Stimulated activated CD8-positive, alpha-beta memory T cell treated with anti-CD3 and anti-CD28 coated beads, Interleukin-7, amount 100 ng/mL, for 4 hours (primary cell): ENCODE data around the gene MAGI1.

Source experiments
- DNase-seq, 2 donors: peaks; one replicate each; pipeline ENCODE4 v3.0.0-alpha.2; 2020; ENCODE audit warnings: low read depth in 2 of 2

MAGI1 gene

GRCh38 chr3:65716071-65716751 lies 322.5 kb downstream of the MAGI1 start:
- no peak for DNase-seq

GRCh38 chr3:65714134-65714533 lies 324.6 kb downstream of the MAGI1 start:
- DNase-seq = no peak

- no peak for DNase-seq
Measured at GRCh38 chr3:65713016-65713415, 325.7 kb downstream of the MAGI1 start.

DNA sequence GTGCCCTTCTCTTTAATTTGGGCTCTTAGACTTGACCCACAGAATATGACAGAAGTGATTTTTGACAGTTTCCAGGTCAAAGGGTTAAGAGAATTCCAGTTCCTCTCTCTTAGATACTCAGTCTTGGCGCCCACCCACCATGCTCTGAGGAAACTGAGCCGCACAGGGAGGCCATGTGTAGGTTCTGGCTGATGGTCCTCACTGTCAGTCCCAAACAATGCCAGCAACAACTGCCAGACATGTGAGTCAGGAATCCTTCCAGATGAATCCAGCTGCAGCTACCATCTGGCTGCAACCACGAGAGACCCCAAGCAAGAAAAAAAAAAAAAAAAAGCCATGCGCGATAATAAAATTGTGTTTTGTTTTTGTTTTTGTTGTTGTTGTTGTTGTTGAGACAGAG lies 326.6 kb downstream of the MAGI1 start:
- DNase-seq = no peak

- DNase-seq = no peak
Measured at GRCh38 chr3:65706776-65707568, 331.7 kb downstream of the MAGI1 start.

DNA sequence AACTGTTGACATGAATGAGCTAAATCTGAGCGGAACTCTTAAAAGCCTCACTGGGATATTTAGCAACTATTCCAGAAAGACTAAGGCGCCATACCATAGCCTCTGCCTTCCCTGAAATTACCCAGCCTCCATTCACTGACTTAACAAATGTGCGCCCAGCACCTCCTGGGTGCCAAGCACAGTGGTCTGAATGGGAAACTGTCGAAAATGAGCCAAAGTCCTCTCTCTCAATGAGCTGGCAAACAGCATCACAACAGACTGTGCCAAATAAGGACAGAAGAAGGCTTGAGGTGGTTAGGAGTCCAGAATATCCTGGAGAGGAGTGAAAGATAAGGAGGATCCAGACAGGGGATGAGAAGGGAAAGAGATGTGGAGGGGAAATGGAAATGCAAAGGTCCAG lies 332.4 kb downstream of the MAGI1 start:
- DNase-seq = no peak

DNA sequence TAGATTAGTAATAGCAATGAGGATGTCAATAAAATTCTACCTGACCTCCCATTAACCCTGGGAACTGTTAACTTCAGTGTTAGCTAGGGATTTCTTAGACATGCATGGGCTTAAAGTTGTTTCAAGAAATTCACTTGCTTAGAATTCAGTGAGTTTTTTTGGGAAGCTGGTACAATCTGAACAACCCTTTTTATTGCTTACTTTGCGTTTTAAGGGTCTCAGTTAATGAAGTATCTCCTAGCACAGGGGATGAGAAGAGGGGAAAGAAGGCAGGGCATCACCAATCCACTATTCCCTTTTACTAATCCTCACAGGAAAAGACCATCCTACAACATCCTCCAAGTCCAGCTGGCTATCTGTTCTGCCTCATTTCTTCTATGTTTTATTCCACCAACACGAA lies 334.9 kb downstream of the MAGI1 start:
- no peak for DNase-seq

DNA sequence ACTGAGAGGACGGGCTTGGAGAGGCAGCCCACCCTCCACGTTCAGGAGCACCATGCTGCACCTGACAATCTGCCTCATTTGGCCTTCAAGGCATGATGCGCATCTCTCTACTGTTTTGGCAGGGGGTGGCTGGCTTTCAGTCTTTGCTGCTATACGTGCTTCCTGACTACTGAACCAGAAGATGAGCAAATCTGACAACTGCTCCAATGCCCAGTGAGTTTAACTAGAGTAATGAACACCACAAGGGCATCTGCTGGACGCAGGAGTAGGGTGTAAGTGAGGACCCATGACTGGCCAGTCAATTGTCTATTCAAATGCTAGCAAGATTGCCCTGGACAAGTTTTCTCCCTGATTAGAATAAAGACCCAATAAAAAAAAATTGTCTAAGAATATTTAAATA lies 335.7 kb downstream of the MAGI1 start:
- no peak for DNase-seq

GRCh38 chr3:65702202-65702601 lies 336.5 kb downstream of the MAGI1 start:
- no peak for DNase-seq

GRCh38 chr3:65701516-65701915 lies 337.2 kb downstream of the MAGI1 start:
- no peak for DNase-seq

DNA sequence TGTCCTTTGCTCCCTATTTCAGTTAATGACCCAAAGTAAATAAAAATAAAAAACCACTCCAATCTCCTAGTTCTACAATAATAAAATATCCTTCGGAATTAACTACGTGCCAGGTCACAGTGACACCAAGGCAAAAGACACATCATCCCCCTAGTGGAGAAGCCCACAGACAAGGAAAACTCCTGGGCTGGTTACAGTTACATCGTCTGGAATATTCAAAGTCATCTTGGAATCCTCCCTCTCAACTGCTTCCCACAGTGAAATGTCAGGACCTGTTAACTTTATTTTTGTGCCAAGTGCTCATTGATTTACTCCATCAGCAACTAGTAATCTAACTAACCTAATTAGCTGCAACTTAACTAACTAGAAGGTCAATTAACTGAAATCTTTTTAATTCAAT lies 349.3 kb downstream of the MAGI1 start:
- DNase-seq = no peak

- no peak for DNase-seq
Measured at GRCh38 chr3:65687741-65688140, 351.0 kb downstream of the MAGI1 start.

GRCh38 chr3:65685621-65686235 lies 353.0 kb downstream of the MAGI1 start:
- DNase-seq = no peak

- no peak for DNase-seq
Measured at GRCh38 chr3:65678516-65678915, 360.2 kb downstream of the MAGI1 start.

DNA sequence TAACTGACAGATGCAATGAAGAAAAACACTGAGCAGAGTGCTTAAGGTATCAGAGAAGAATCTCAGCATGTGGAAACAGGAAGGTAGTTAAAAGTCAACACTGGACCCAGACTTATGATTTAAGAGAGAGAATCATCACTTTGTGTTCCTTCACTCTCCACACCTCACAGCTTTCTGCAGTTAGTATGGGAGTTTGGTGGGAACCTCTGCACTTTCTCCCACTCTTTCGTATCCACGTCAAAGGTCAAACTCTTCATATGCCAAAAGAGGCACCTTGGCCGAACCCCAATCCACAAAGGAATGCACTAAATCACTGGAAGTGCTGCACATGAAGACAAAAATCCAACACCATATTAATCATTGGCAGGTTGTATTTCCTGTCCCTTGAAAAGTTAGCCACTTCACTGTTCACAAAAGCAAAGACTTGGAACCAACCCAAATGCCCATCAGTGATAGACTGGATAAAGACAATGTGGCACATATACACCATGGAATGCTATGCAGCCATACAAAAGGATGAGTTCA lies 361.2 kb downstream of the MAGI1 start:
- no peak for DNase-seq

DNA sequence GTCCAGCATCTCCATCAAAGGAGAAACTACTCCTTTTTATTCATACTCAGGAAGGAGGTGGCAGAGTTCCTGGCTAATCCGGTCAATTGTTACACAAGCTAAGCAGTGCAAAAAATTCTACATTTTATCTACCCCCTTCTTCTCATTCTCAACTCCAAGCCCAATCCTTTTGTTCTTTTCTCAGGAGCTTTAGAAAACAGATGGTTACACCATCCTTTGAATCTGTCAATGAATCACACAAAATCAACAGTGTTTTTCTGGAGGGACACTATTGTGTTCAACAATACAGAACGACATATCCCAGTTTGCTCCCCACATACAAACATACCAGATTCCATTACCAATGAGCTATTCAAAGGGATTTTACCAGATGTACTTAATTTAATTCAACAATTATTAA lies 362.1 kb downstream of the MAGI1 start:
- no peak for DNase-seq

- no peak for DNase-seq
Measured at GRCh38 chr3:65675011-65675410, 363.7 kb downstream of the MAGI1 start.

- no peak for DNase-seq
Measured at GRCh38 chr3:65674226-65674625, 364.5 kb downstream of the MAGI1 start.

DNA sequence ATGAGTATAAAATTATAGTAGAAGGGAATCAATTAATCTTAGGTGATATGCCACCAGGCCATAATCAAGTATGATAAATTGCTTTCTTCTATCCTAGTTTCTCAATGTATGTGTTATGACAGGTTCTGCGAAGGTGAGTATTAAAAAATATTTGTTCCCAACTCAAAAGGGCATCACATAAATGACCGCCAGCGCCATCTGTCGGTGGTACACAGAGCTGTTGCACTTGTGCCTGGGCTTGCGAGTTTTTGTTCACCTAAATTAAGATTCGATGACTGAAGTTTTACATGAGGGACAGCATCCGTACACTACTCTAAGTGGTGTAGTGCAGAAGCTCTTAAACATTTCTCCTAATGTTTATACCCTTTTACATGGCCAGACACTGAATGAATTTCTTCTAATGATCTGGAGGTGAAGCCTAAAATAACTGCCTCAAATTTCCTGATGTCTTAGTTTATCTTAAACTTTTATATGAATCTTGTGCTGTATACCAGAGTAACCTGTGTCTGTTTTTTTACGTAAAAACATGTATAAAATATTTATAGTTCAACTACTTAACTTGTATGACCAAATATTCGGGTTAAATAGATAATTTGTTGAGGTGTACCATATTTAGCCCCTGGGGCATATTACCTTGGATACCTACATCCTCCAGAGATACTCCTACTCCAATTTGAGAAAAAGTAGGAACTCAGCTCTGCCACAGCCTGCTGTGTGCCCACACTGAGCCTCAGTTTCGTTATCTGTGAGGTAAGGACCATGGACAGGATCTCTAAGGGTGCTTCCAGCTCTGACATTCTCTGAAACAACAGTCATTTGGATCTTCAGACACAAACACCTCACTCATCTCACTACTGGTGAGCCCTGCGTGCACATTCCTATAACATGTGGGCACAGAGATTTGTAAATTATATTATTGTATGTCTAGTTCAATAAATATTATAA lies 365.6 kb downstream of the MAGI1 start:
- DNase-seq = no peak

- DNase-seq = no peak
Measured at GRCh38 chr3:65672061-65672460, 366.7 kb downstream of the MAGI1 start.

DNA sequence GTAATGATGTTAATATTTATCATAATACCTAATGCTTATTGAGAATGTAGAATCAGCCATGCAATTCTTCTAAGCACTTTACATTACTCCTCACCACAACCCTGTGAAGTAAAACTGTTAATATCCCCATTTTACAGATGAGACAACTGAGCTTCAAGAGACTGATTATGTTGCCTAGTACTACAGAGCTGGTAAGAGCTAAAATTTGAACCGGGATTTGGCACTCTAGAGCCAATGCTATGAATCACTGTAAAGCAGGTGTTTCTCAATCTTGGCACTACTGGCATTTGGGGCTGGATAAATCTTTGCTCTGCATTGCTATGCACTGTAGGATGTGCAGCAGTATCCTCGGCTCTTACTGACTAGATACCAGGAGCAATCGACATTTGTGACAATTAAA lies 367.7 kb downstream of the MAGI1 start:
- no peak for DNase-seq
